GM12864 (cell line): Measurements from ENCODE around the gene MZT2B.
"Not testable (repeated sequence)": the region's sequence is repeated elsewhere in the genome, so short reads cannot be mapped to it uniquely, and the experiment has no call there.

Experiments used
- DNase-seq: peaks from one replicate; pipeline ENCODE4 v3.0.0-alpha.2; 2011; ENCODE audit warnings: low read depth
- H3K4me3 ChIP-seq: 2 replicates; pipeline ENCODE4 v1.5.1; 2011; ENCODE audit warnings: mild to moderate bottlenecking, low read depth, low read length, control low read depth
- CTCF ChIP-seq: IDR thresholded peaks from 2 replicates; pipeline ENCODE4 v1.5.1; 2011; ENCODE audit warnings: low read depth, mild to moderate bottlenecking, moderate library complexity, low read length, control low read depth, inconsistent platforms; ENCODE audit errors: missing control alignments

Gene MZT2B

GRCh38 chr2:130183512-130184373 lies 1.7 kb downstream of the MZT2B start:
- H3K4me3 ChIP-seq: peak overlapping the region; percentile 91
- no peak for TF ChIP-seq CTCF
- no peak for DNase-seq

GRCh38 chr2:130185436-130185835 lies 3.4 kb downstream of the MZT2B start:
- TF ChIP-seq CTCF: no peak
- no peak overlapping the region for H3K4me3 ChIP-seq
- no peak for DNase-seq

- no peak for TF ChIP-seq CTCF
- DNase-seq: no peak
Measured at GRCh38 chr2:130185896-130186295, 3.8 kb downstream of the MZT2B start.

GRCh38 chr2:130186391-130186790 lies 4.3 kb downstream of the MZT2B start:
- H3K4me3 ChIP-seq: no peak overlapping the region
- no peak for TF ChIP-seq CTCF
- DNase-seq: no peak

More at GRCh38 chr2:130185896-130186295, 3.8 kb downstream of the MZT2B start:
- no peak overlapping the region for H3K4me3 ChIP-seq

GRCh38 chr2:130187268-130187667 lies 5.2 kb downstream of the MZT2B start:
- no peak overlapping the region for H3K4me3 ChIP-seq
- TF ChIP-seq CTCF: no peak
- DNase-seq: no peak

GRCh38 chr2:130187859-130188792 lies 6.1 kb downstream of the MZT2B start:
- not testable (repeated sequence) for DNase-seq

GRCh38 chr2:130188958-130189357 lies 6.9 kb downstream of the MZT2B start:
- DNase-seq, H3K4me3 ChIP-seq: not testable (repeated sequence)

More at GRCh38 chr2:130187859-130188792, 6.1 kb downstream of the MZT2B start:
- H3K4me3 ChIP-seq: not testable (repeated sequence)
